HepG2 (cell line): ENCODE measurements around the gene TXNRD1. TPM values are rescaled to one million over a fixed set of nuclear protein-coding genes. Genes with fewer than 3 reads are reported as not detected.

Experiments
- ATAC-seq: fragments of 200-7000 bp; cut with Tn5 transposase; 3 replicates; pipeline ENCODE4 v1.9.1; 2020; ENCODE audit warnings: mild to moderate bottlenecking, moderate library complexity
- BruUV-seq: library from RNA; stranded (reverse); fragments of 400-500 nt; replicated peaks from 2 replicates; lab custom pipeline; 2021; lab: Mats Ljungman, UMichigan
- CTCF ChIA-PET: fragments of 300-600 bp; formaldehyde crosslinking; extraction: SDS; loops from one replicate; lab custom pipeline; 2021; ENCODE audit warnings: low total read pairs, inconsistent platforms, low intra/inter-chr PET ratio; lab: Yijun Ruan, JAX
- POLR2A ChIA-PET: fragments of 350-600 bp; sonication (Branson Sonifier 250); formaldehyde crosslinking; loops from one replicate; lab custom pipeline; 2020; ENCODE audit warnings: antibody characterized with exemption, inconsistent platforms; lab: Yijun Ruan, JAX
- DNase-seq: peaks from one replicate; pipeline ENCODE4 v3.0.0-alpha.2; 2015; ENCODE audit warnings: low spot score
- FAIRE-seq: peaks from 3 replicates; lab custom pipeline; 2011; peaks lifted over from hg19 to GRCh38; lab: Jason Lieb, UNC
- H2AFZ ChIP-seq: one replicate; pipeline ENCODE4 v1.6.1; 2011; ENCODE audit warnings: low read length, inconsistent platforms
- H3K27ac ChIP-seq: fragments of 300-600 bp; 3 replicates; pipeline ENCODE4 v1.8.0; 2011; ENCODE audit warnings: mixed run types, mild to moderate bottlenecking, mixed read lengths, low read length, inconsistent platforms; ENCODE audit not compliant: insufficient read depth; ENCODE audit errors: extremely low read length
- H3K27me3 ChIP-seq, 2 experiments: fragments of 200-600 bp in 1 of 2; 2 replicates in 1 of 2; 3 replicates in 1 of 2; pipeline versions ENCODE4 v1.6.0 to v1.8.0; 2011; ENCODE audit warnings: low read length in 2 of 2, mild to moderate bottlenecking in 2 of 2, moderate library complexity in 2 of 2, inconsistent platforms in 1 of 2; ENCODE audit not compliant: insufficient read depth in 2 of 2, control insufficient read depth in 1 of 2
- H3K36me3 ChIP-seq, 2 experiments: fragments of 200-600 bp in 1 of 2; replicated peaks in 1 of 2; 2 replicates in 1 of 2; 3 replicates in 1 of 2; pipeline versions ENCODE4 v1.5.1 to v1.8.0; 2011; ENCODE audit warnings: low read length in 2 of 2, inconsistent platforms in 1 of 2; ENCODE audit not compliant: insufficient read depth in 2 of 2, control insufficient read depth in 1 of 2
- H3K4me1 ChIP-seq: 2 replicates; pipeline ENCODE4 v1.5.1; 2012; ENCODE audit warnings: low read length, inconsistent platforms; ENCODE audit not compliant: insufficient read depth
- H3K4me2 ChIP-seq: 2 replicates; pipeline ENCODE4 v1.6.0; 2011; ENCODE audit warnings: low read depth, low read length, inconsistent platforms
- H3K4me3 ChIP-seq, 3 experiments: fragments of 200-600 bp in 1 of 3; sonication (generic), shearing (Covaris generic) in 1 of 3; replicated peaks in 1 of 3; 2 replicates each; pipeline ENCODE4 v1.5.1; 2011 to 2016; ENCODE audit warnings: low read length in 3 of 3, inconsistent platforms in 2 of 3, low read depth in 2 of 3, mild to moderate bottlenecking in 2 of 3, control low read depth in 1 of 3, mixed read lengths in 1 of 3; ENCODE audit not compliant: insufficient read depth in 1 of 3
- H3K79me2 ChIP-seq: one replicate; pipeline ENCODE4 v1.6.1; 2011; ENCODE audit warnings: low read length, inconsistent platforms; ENCODE audit not compliant: insufficient read depth
- H3K9ac ChIP-seq: 2 replicates; pipeline ENCODE4 v1.6.0; 2011; ENCODE audit warnings: mild to moderate bottlenecking, low read depth, low read length, inconsistent platforms; ENCODE audit not compliant: insufficient read depth
- H3K9me3 ChIP-seq: 2 replicates; pipeline ENCODE4 v1.5.1; 2012; ENCODE audit warnings: mild to moderate bottlenecking, low read length
- H4K20me1 ChIP-seq: 2 replicates; pipeline ENCODE4 v1.6.0; 2011; ENCODE audit warnings: inconsistent platforms, mild to moderate bottlenecking, low read length, moderate library complexity; ENCODE audit not compliant: insufficient read depth
- ATF1 ChIP-seq: IDR thresholded peaks from 2 replicates; pipeline ENCODE4 v1.6.1; 2016; ENCODE audit warnings: mild to moderate bottlenecking, control low read depth
- ELF3 ChIP-seq: IDR thresholded peaks from 2 replicates; pipeline ENCODE4 v1.6.1; 2016; ENCODE audit warnings: missing genetic modification reagents, missing compliant biosample characterization
- HOXA9 ChIP-seq: sonication (generic); formaldehyde crosslinking; IDR thresholded peaks from 2 replicates; pipeline ENCODE4 v1.8.1; 2022; ENCODE audit warnings: missing genetic modification reagents, mild to moderate bottlenecking, moderate library complexity, borderline replicate concordance
- KMT2A ChIP-seq: sonication (generic); formaldehyde crosslinking; IDR thresholded peaks from 2 replicates; pipeline ENCODE4 v1.4.0; 2020; ENCODE audit warnings: missing genetic modification reagents
- PBX2 ChIP-seq: IDR thresholded peaks from 2 replicates; pipeline ENCODE4 v1.6.1; 2016; ENCODE audit warnings: control low read depth
- PRPF4 ChIP-seq: fragments of 200-400 bp; formaldehyde crosslinking; IDR thresholded peaks from 2 replicates; pipeline ENCODE4 v1.6.1; 2016; ENCODE audit warnings: low read length, low read depth; ENCODE audit not compliant: poor library complexity, severe bottlenecking
- RCOR2 ChIP-seq: IDR thresholded peaks from 2 replicates; pipeline ENCODE4 v1.6.1; 2016; ENCODE audit warnings: missing biosample characterization, missing genetic modification reagents
- ZBTB7A ChIP-seq: sonication (generic); formaldehyde crosslinking; IDR thresholded peaks from 2 replicates; pipeline ENCODE4 v1.8.0; 2022; ENCODE audit warnings: mild to moderate bottlenecking, missing genetic modification reagents
- ZNF101 ChIP-seq: sonication (generic); formaldehyde crosslinking; IDR thresholded peaks from 2 replicates; pipeline ENCODE4 v1.4.0; 2020; ENCODE audit warnings: mild to moderate bottlenecking, low read depth, missing genetic modification reagents, borderline replicate concordance
- ZNF75D ChIP-seq: sonication (generic); formaldehyde crosslinking; IDR thresholded peaks from 2 replicates; pipeline ENCODE4 v1.8.1; 2023; ENCODE audit warnings: missing genetic modification reagents, mild to moderate bottlenecking, borderline replicate concordance
- ZNF816 ChIP-seq: sonication (generic); formaldehyde crosslinking; IDR thresholded peaks from 2 replicates; pipeline ENCODE4 v1.8.0; 2022; ENCODE audit warnings: missing genetic modification reagents, mild to moderate bottlenecking, borderline replicate concordance
- WGBS: methylation state at CpG from one replicate; pipeline ENCODE4 v1.1.6; 2017; ENCODE audit warnings: low lambda C conversion rate; 5-methylcytosine and 5-hydroxymethylcytosine counted together
- in situ Hi-C: cut with HindIII; loops from 2 replicates; pipeline ENCODE4 v1.10.0; 2017; ENCODE audit warnings: low pct_unique_long_range_greater_than_20kb; ENCODE audit not compliant: extremely low pct_ligation_motif_present
- intact Hi-C: fragments of 100-400 bp; cut with micrococcal nuclease; formaldehyde crosslinking; loops from one replicate; pipeline ENCODE4 v1.10.0; 2022; ENCODE audit not compliant: unreplicated experiment
- polyA plus RNA-seq, 8 experiments: library from polyadenylated mRNA; depleted of rRNA in 3 of 8; stranded (reverse) in 7 of 8; unstranded in 1 of 8; fragments of >200 nt; fragmentation: Illumina TruSeq in 4 of 8; extraction: Trizol in 4 of 8; gene quantifications; 2 replicates each; pipeline versions ENCODE4 v1.2.1 to v1.2.3, GENCODE V29; 2011 to 2016; ENCODE audit warnings: low read depth in 4 of 8, missing spikeins in 1 of 8, mixed read lengths in 1 of 8; ENCODE audit not compliant: insufficient read depth in 1 of 8
- total RNA-seq, 5 experiments: library from RNA; depleted of rRNA; stranded (reverse); fragments of >200 nt; fragmentation: Illumina TruSeq; extraction: Trizol; gene quantifications; 2 replicates each; pipeline ENCODE4 v1.2.3, GENCODE V29; 2016; ENCODE audit warnings: low read depth in 1 of 5

The TXNRD1 gene
- total and polyA plus RNA-seq, 2 of the 13 experiments (the other 11 are each of a cell fraction or from before 2014, with no cell fraction given), result 54.0 to 190 TPM

GRCh38 chr12:104381341-104381730, 165.8 kb downstream of the TXNRD1 start:
- no peak for ATAC-seq
- Histone ChIP-seq H3K4me2 (no peak overlapping the region), H4K20me1 (no peaks in the 10 kb centered on the region), H3K9ac (no peak overlapping the region), H3K9me3 (no peaks in the 10 kb centered on the region), H3K36me3 (no peaks in the 10 kb centered on the region), H3K4me3 (no peak overlapping the region), H3K27me3 (no peaks in the 10 kb centered on the region; a peak in 1 of 5 replicates), H3K79me2 (no peaks in the 10 kb centered on the region), H3K4me1 (no peaks in the 10 kb centered on the region), H2AFZ (no peak overlapping the region), H3K27ac (no peak overlapping the region)
- ChIA-PET POLR2A (no interaction called here), CTCF (interaction anchor here (1.7 to 1.8 kb wide), 2 partner anchors 496 to 672 kb away, joined by 4 to 22 read pairs; no protein-coding TSS in a partner anchor)
- intact Hi-C loops, result loop anchor here (1.0 to 10.0 kb wide), 2 partner anchors 603 to 672 kb away; partner anchors contain the start of gene NOPCHAP1
- no TSS peak for BruUV-seq
- TF ChIP-seq ATF1 (CRISPR knock-in tag) (no peak), ZBTB7A (CRISPR knock-in tag) (no peak), PRPF4 (no peak), ZNF101 (CRISPR knock-in tag) (no peak), ZNF816 (no peak), HOXA9 (CRISPR knock-in tag) (no peak), ELF3 (CRISPR knock-in tag) (no peak), RCOR2 (CRISPR knock-in tag) (no peak), PBX2 (CRISPR knock-in tag) (no peak), KMT2A (no peak), ZNF75D (CRISPR knock-in tag) (no peak)
- no peak for FAIRE-seq
- DNase-seq, result no peak
- in situ Hi-C loops, result no loop called here
- 6% methylated on average over 2 of the region's 2 CpGs for WGBS
